Keratinocyte (primary cell): ENCODE measurements around the gene TADA2B. TPM values are rescaled to one million over a fixed set of nuclear protein-coding genes. Genes with fewer than 3 reads are reported as not detected.
"Not testable (repeated sequence)": the region's sequence is repeated elsewhere in the genome, so short reads cannot be mapped to it uniquely, and the experiment has no call there.

Experiments used
- DNase-seq: peaks from one replicate; pipeline ENCODE4 v3.0.0-alpha.2; 2011; ENCODE audit warnings: low read depth, missing footprints, low spot score
- FAIRE-seq: peaks from 2 replicates; lab custom pipeline; 2011; peaks lifted over from hg19 to GRCh38; lab: Jason Lieb, UNC
- H2AFZ ChIP-seq: 2 replicates; pipeline ENCODE4 v1.6.0; 2012; ENCODE audit warnings: low read length, control low read depth, inconsistent platforms; ENCODE audit not compliant: control insufficient read depth
- H3K27ac ChIP-seq: 2 replicates; pipeline ENCODE4 v1.5.1; 2011; ENCODE audit warnings: low read length; ENCODE audit not compliant: control insufficient read depth, insufficient read depth
- H3K27me3 ChIP-seq: 3 replicates; pipeline ENCODE4 v1.6.0; 2011; ENCODE audit warnings: low read length; ENCODE audit not compliant: control insufficient read depth, insufficient read depth; ENCODE audit errors: extremely low read depth
- H3K36me3 ChIP-seq, 2 experiments: 2 replicates in 1 of 2; 3 replicates in 1 of 2; pipeline ENCODE4 v1.5.1; 2011; ENCODE audit warnings: low read length in 2 of 2, mild to moderate bottlenecking in 1 of 2; ENCODE audit not compliant: control insufficient read depth in 2 of 2, insufficient read depth in 2 of 2; ENCODE audit errors: extremely low read depth in 1 of 2
- H3K4me1 ChIP-seq: 3 replicates; pipeline ENCODE4 v1.5.1; 2011; ENCODE audit warnings: low read length; ENCODE audit not compliant: control insufficient read depth, insufficient read depth; ENCODE audit errors: extremely low read depth
- H3K4me2 ChIP-seq: 3 replicates; pipeline ENCODE4 v1.6.0; 2011; ENCODE audit warnings: low read depth, low read length; ENCODE audit not compliant: control insufficient read depth, insufficient read depth; ENCODE audit errors: extremely low read depth
- H3K4me3 ChIP-seq, 3 experiments: fragments of 200-600 bp in 1 of 3; sonication (generic) in 1 of 3; 2 replicates in 2 of 3; 3 replicates in 1 of 3; pipeline ENCODE4 v1.5.1; 2011 to 2016; ENCODE audit warnings: low read length in 3 of 3, mild to moderate bottlenecking in 3 of 3, control low read depth in 2 of 3, inconsistent platforms in 1 of 3, low read depth in 1 of 3, mixed read lengths in 1 of 3, mixed run types in 1 of 3, moderate library complexity in 1 of 3; ENCODE audit not compliant: control insufficient read depth in 2 of 3, insufficient read depth in 2 of 3; ENCODE audit errors: extremely low read depth in 1 of 3
- H3K79me2 ChIP-seq: 2 replicates; pipeline ENCODE4 v1.6.0; 2012; ENCODE audit warnings: low read length; ENCODE audit not compliant: control insufficient read depth, insufficient read depth
- H3K9ac ChIP-seq: 3 replicates; pipeline ENCODE4 v1.6.0; 2011; ENCODE audit warnings: low read length; ENCODE audit not compliant: control insufficient read depth, insufficient read depth; ENCODE audit errors: extremely low read depth
- H3K9me1 ChIP-seq: 3 replicates; pipeline ENCODE4 v1.6.0; 2011; ENCODE audit warnings: low read length; ENCODE audit not compliant: control insufficient read depth, insufficient read depth; ENCODE audit errors: extremely low read depth
- H3K9me3 ChIP-seq: 2 replicates; pipeline ENCODE4 v1.5.1; 2012; ENCODE audit warnings: low read depth, low read length; ENCODE audit not compliant: control insufficient read depth
- H4K20me1 ChIP-seq: 3 replicates; pipeline ENCODE4 v1.6.0; 2011; ENCODE audit warnings: low read length; ENCODE audit not compliant: control insufficient read depth, insufficient read depth; ENCODE audit errors: extremely low read depth
- EZH2 ChIP-seq: IDR thresholded peaks from one replicate; pipeline ENCODE4 v1.6.1; 2012; ENCODE audit warnings: inconsistent platforms, mild to moderate bottlenecking, low read length, moderate library complexity
- dilution Hi-C: fragments of 300-500 bp; cut with MboI; formaldehyde crosslinking; loops from one replicate; pipeline ENCODE4 v1.7.0; 2020; ENCODE audit warnings: low sequenced_read_pairs; ENCODE audit not compliant: extremely low pct_ligation_motif_present
- polyA plus RNA-seq, 5 experiments: library from polyadenylated mRNA; depleted of rRNA in 3 of 5; stranded (reverse) in 3 of 5; stranded (forward) in 1 of 5; unstranded in 1 of 5; fragments of >200 nt; gene quantifications; 1 replicate in 1 of 5; 2 replicates in 3 of 5; 3 replicates in 1 of 5; pipeline versions ENCODE4 v1.2.1 to v1.2.3, GENCODE V29; 2011 to 2012; ENCODE audit warnings: missing spikeins in 2 of 5, low read depth in 1 of 5, low replicate concordance in 1 of 5

TADA2B gene
- polyA plus RNA-seq, 1 donor (not counting 4 experiments of a cell fraction or from before 2014, with no cell fraction given), result 5.3 TPM

- Histone ChIP-seq H3K9ac (no peak overlapping the region), H2AFZ (no peak overlapping the region), H3K27ac (no peak overlapping the region), H3K36me3 (no peaks in the 10 kb centered on the region), H3K9me3 (no peaks in the 10 kb centered on the region), H3K27me3 (peaks cover 9% of the 10 kb centered on the region), H3K4me3 (no peak overlapping the region), H4K20me1 (no peaks in the 10 kb centered on the region), H3K9me1 (no peaks in the 10 kb centered on the region), H3K4me1 (no peaks in the 10 kb centered on the region), H3K79me2 (no peaks in the 10 kb centered on the region), H3K4me2 (no peak overlapping the region)
- no peak for TF ChIP-seq EZH2
- FAIRE-seq (no peak), DNase-seq (no peak)
- dilution Hi-C loops, result no loop called here
Observed at GRCh38 chr4:7078025-7078424, 34.9 kb downstream of the TADA2B start.

GRCh38 chr4:7079483-7079882 lies 36.3 kb downstream of the TADA2B start:
- H3K79me2 ChIP-seq, dilution Hi-C loops, DNase-seq, H3K9me3 ChIP-seq, H3K36me3 ChIP-seq, H3K9me1 ChIP-seq, H3K4me1 ChIP-seq, FAIRE-seq, H4K20me1 ChIP-seq, H2AFZ ChIP-seq, H3K27ac ChIP-seq, H3K4me3 ChIP-seq, H3K4me2 ChIP-seq, H3K9ac ChIP-seq: not testable (repeated sequence)
- peaks cover 12% of the 10 kb centered on the region for H3K27me3 ChIP-seq

- H3K36me3 ChIP-seq, dilution Hi-C loops, FAIRE-seq, DNase-seq, H3K4me3 ChIP-seq, H3K9me3 ChIP-seq, H4K20me1 ChIP-seq, H2AFZ ChIP-seq, H3K27ac ChIP-seq, H3K9ac ChIP-seq, H3K9me1 ChIP-seq, H3K79me2 ChIP-seq, H3K4me1 ChIP-seq, H3K4me2 ChIP-seq: not testable (repeated sequence)
- peaks cover 12% of the 10 kb centered on the region for H3K27me3 ChIP-seq
Observed at GRCh38 chr4:7079909-7080308, 36.7 kb downstream of the TADA2B start.
